GM18499 (cell line): ENCODE measurements around the gene ANKS1A.

Experiments
- ATAC-seq: cut with Tn5 transposase; IDR thresholded peaks from one replicate; pipeline ENCODE4 v1.9.1; 2021; ENCODE audit warnings: moderate number of reproducible peaks; ENCODE audit not compliant: insufficient read depth, unreplicated experiment

Gene ANKS1A

GRCh38 chr6:35061651-35062410 is 172.8 kb downstream of the ANKS1A start:
- no peak for ATAC-seq

- no peak for ATAC-seq
Observed at GRCh38 chr6:35062676-35063574, 173.9 kb downstream of the ANKS1A start.

- ATAC-seq = no peak
Observed at GRCh38 chr6:35063701-35064280, 174.7 kb downstream of the ANKS1A start.

GRCh38 chr6:35064290-35064689 is 175.2 kb downstream of the ANKS1A start:
- ATAC-seq = no peak

GRCh38 chr6:35064757-35065440 is 175.8 kb downstream of the ANKS1A start:
- ATAC-seq = no peak

GRCh38 chr6:35065441-35065800 is 176.4 kb downstream of the ANKS1A start:
- no peak for ATAC-seq

- no peak for ATAC-seq
Observed at GRCh38 chr6:35065870-35066269, 176.8 kb downstream of the ANKS1A start.

- ATAC-seq = no peak
Observed at GRCh38 chr6:35067234-35067633, 178.2 kb downstream of the ANKS1A start.

GRCh38 chr6:35068206-35068605 is 179.2 kb downstream of the ANKS1A start:
- ATAC-seq = no peak

GRCh38 chr6:35068644-35069043 is 179.6 kb downstream of the ANKS1A start:
- no peak for ATAC-seq

- ATAC-seq = no peak
Observed at GRCh38 chr6:35069262-35069661, 180.2 kb downstream of the ANKS1A start.

- no peak for ATAC-seq
Observed at GRCh38 chr6:35070111-35070510, 181.1 kb downstream of the ANKS1A start.

GRCh38 chr6:35071347-35071994 is 182.4 kb downstream of the ANKS1A start:
- ATAC-seq = no peak

- no peak for ATAC-seq
Observed at GRCh38 chr6:35072051-35072697, 183.1 kb downstream of the ANKS1A start.

- no peak for ATAC-seq
Observed at GRCh38 chr6:35072698-35073055, 183.6 kb downstream of the ANKS1A start.

GRCh38 chr6:35073211-35073610 is 184.2 kb downstream of the ANKS1A start:
- ATAC-seq = no peak

- no peak for ATAC-seq
Observed at GRCh38 chr6:35073766-35074471, 184.9 kb downstream of the ANKS1A start.

GRCh38 chr6:35076997-35077712 is 188.1 kb downstream of the ANKS1A start:
- ATAC-seq = no peak
